Measurements from ENCODE around the gene LDLRAD2.

DNA sequence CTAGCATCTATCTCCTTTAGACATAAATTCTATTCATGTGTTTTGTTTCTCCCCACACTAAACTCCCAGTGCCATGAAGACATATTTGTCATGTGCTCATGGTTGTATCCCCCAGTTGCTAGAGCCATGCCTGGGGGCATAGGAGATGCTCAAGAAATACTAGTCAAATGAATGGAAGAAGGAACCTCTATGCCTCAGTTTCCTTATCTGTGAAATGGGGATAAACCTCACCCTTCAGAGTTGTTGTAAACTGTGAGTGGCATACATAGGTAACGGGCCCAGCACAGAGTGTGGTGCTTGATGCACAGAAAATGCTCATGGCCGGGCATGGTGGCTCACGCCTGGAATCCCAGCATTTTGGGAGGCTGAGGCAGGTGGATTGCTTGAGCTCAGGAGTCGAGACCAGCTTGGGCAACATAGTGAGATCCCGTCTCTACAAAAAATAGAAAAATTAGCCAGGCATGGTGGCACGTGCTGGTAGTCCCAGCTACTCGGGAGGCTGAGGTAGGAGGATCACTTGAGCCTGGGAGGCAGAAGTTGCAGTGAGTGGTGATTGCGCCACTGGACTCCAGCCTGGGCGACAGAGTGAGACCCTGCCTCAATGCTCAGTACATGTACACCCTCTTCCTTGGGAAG is 8.7 kb downstream of the LDLRAD2 start:
- TF ChIP-seq, protein P1, sequence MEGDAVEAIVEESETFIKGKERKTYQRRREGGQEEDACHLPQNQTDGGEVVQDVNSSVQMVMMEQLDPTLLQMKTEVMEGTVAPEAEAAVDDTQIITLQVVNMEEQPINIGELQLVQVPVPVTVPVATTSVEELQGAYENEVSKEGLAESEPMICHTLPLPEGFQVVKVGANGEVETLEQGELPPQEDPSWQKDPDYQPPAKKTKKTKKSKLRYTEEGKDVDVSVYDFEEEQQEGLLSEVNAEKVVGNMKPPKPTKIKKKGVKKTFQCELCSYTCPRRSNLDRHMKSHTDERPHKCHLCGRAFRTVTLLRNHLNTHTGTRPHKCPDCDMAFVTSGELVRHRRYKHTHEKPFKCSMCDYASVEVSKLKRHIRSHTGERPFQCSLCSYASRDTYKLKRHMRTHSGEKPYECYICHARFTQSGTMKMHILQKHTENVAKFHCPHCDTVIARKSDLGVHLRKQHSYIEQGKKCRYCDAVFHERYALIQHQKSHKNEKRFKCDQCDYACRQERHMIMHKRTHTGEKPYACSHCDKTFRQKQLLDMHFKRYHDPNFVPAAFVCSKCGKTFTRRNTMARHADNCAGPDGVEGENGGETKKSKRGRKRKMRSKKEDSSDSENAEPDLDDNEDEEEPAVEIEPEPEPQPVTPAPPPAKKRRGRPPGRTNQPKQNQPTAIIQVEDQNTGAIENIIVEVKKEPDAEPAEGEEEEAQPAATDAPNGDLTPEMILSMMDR (IDR thresholded peaks at IDR 0.05 in 4 of 5, conservative IDR thresholded peaks at IDR 0.05 in 1 of 5) = no peak
- no peak for TF ChIP-seq POLR2A (IDR thresholded peaks at IDR 0.05)

All from gastrocnemius medialis (tissue), 4 donors.